Muscle layer of colon (tissue), 2 donors: ENCODE measurements around the gene YJU2.

ENCODE experiments used
- H3K27ac ChIP-seq: one replicate; pipeline ENCODE4 v1.7.0; 2013; ENCODE audit warnings: low read depth, mild to moderate bottlenecking, low read length, moderate library complexity
- H3K27me3 ChIP-seq, 2 donors: one replicate each; pipeline ENCODE4 v1.7.0; 2013; ENCODE audit warnings: low read length in 2 of 2, mild to moderate bottlenecking in 2 of 2; ENCODE audit not compliant: insufficient read depth in 2 of 2, control insufficient read depth in 1 of 2
- H3K36me3 ChIP-seq: one replicate; pipeline ENCODE4 v1.7.0; 2013; ENCODE audit warnings: mild to moderate bottlenecking, low read length; ENCODE audit not compliant: insufficient read depth
- H3K4me1 ChIP-seq: one replicate; pipeline ENCODE4 v1.7.0; 2013; ENCODE audit warnings: mild to moderate bottlenecking, low read length; ENCODE audit not compliant: insufficient read depth
- H3K4me3 ChIP-seq, 2 donors: one replicate each; pipeline ENCODE4 v1.7.0; 2013; ENCODE audit warnings: low read length in 2 of 2, low read depth in 1 of 2, mild to moderate bottlenecking in 1 of 2, moderate library complexity in 1 of 2
- H3K9ac ChIP-seq: one replicate; pipeline ENCODE4 v1.7.0; 2013; ENCODE audit warnings: low read length
- H3K9me3 ChIP-seq: one replicate; pipeline ENCODE4 v1.7.0; 2013; ENCODE audit warnings: mild to moderate bottlenecking, low read length
- donor health status: abdominal sarcoma.
- donor health status: Adenocarcinoma of cecum.

Gene YJU2

DNA sequence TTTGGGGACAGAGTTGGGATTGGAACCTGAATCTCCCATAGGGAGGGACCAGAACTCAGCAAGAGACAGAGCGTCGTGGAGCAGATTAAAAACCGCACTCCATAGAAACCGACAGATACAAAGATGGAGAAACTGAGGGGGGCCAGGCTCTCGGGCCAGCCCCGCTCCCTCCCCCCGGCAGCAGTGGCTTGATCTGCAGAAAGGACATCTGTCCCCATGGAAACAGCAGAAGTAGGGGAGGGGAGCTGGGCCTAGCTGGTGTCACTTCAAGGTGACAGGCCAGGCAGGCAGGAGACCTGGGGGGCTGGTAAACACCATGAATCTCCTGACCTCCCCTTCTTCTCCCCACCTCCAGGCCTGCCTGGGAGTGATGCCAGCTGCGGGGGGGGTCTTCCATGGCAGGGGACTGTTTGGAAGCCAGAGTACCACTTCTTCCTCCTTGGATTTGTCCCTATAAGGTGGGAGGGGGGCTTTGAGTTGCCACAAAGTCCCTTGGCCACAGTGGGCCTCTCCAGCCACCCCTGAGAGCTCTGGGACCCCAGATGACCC, 44.4 kb downstream of the YJU2 start:
- Histone ChIP-seq H3K9ac (no peak overlapping the region), H3K27me3 (peaks cover 0 to 3% of the 10 kb centered on the region in 2 donors)

DNA sequence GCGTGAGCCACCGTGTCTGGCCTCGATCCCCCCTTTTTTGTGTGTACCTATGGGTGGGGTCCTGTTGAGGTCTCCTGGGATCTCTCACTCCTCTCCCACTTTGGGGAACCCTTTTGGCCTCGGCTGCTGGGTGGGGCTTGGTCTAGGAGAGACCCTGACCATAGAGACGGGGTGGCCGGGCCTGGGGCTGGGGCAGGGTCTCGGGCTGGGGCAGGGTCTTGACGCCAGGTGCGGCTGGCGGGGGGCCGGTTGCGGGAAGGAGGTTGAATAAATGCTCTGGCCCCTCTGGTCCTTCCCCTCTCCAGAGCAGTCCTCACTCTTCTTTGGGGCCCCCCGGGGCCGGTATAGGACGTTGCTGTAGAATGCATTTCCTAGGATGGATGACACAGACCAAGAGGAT, 45.6 kb downstream of the YJU2 start:
- no peaks in the 10 kb centered on the region for H3K4me1 ChIP-seq
- H3K27me3 ChIP-seq: peaks cover 0 to 3% of the 10 kb centered on the region in 2 donors
- no peak overlapping the region for H3K4me3 ChIP-seq

More for the DNA sequence above, 44.4 kb downstream of the YJU2 start:
- Histone ChIP-seq H3K4me1 (no peaks in the 10 kb centered on the region), H3K36me3 (no peaks in the 10 kb centered on the region), H3K9me3 (no peaks in the 10 kb centered on the region), H3K27ac (no peak overlapping the region), H3K4me3 (no peak overlapping the region)

DNA sequence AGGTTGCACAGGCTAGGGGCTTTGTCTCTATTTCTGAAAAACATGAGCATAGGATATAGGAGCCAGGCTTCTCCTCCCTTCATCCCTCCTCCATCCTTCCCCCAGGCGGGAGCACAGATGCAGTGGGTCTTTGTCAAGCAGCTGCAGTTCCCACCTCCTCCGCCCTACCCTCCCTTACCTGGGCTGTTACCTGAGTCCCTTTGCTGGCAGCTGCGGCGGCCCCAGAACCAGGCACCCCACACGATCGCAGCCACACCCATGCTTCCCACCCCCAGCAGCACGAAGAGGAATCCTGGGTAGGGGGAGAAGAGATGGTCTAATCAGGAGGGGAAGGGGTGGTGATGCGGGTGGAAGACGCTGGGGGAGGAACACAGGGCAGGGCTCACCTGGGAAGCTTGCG, 47.5 kb downstream of the YJU2 start:
- no peak overlapping the region for H3K27ac ChIP-seq
- no peaks in the 10 kb centered on the region for H3K4me1 ChIP-seq
- no peak overlapping the region for H3K4me3 ChIP-seq
- no peaks in the 10 kb centered on the region for H3K9me3 ChIP-seq
- H3K27me3 ChIP-seq: peaks cover 0 to 3% of the 10 kb centered on the region in 2 donors
- no peak overlapping the region for H3K9ac ChIP-seq
- H3K36me3 ChIP-seq: no peaks in the 10 kb centered on the region

More for the DNA sequence above, 45.6 kb downstream of the YJU2 start:
- Histone ChIP-seq H3K9ac (no peak overlapping the region), H3K36me3 (no peaks in the 10 kb centered on the region), H3K9me3 (no peaks in the 10 kb centered on the region), H3K27ac (no peak overlapping the region)

DNA sequence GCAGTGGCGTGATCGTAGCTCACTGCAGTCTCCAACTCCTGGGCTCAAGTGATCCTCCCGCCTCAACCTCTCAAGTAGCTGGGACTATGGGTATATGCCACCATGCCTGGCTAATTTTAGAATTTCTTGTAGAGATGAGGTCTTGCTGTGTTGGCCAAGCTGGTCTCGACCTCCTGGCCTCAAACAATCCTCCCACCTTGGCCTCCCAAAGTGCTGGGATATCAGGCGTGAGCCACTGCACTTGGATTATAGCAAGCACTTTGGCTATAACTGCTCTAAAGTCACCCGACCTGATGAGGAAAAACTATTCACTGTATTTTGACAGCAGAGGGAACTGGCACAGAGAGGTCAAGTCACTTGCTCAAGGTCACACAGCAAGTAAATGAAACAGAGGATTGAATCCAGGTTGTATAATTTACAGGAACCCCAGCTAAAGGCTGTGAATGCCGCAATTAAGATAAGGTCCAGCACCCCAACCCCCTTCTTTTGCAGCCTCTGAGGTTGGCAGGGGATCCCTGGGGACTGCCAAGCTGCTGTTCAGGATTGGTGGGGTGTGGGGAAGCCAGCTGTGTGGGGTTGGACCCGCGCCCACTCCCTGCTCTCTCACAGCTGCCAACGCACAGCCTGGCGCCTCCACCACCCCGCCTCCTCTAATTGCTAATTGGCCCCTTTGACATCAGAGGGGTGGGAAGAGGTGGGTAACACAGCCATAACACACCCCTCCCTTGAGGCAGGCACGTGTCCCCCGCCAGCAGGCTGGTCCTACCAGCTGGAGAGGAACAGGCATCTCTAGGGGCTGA, 49.3 kb downstream of the YJU2 start:
- Histone ChIP-seq H3K9ac (no peak overlapping the region), H3K27ac (no peak overlapping the region), H3K27me3 (peaks cover 0 to 3% of the 10 kb centered on the region in 2 donors), H3K4me1 (no peaks in the 10 kb centered on the region), H3K9me3 (no peaks in the 10 kb centered on the region), H3K36me3 (no peaks in the 10 kb centered on the region), H3K4me3 (no peak overlapping the region)

DNA sequence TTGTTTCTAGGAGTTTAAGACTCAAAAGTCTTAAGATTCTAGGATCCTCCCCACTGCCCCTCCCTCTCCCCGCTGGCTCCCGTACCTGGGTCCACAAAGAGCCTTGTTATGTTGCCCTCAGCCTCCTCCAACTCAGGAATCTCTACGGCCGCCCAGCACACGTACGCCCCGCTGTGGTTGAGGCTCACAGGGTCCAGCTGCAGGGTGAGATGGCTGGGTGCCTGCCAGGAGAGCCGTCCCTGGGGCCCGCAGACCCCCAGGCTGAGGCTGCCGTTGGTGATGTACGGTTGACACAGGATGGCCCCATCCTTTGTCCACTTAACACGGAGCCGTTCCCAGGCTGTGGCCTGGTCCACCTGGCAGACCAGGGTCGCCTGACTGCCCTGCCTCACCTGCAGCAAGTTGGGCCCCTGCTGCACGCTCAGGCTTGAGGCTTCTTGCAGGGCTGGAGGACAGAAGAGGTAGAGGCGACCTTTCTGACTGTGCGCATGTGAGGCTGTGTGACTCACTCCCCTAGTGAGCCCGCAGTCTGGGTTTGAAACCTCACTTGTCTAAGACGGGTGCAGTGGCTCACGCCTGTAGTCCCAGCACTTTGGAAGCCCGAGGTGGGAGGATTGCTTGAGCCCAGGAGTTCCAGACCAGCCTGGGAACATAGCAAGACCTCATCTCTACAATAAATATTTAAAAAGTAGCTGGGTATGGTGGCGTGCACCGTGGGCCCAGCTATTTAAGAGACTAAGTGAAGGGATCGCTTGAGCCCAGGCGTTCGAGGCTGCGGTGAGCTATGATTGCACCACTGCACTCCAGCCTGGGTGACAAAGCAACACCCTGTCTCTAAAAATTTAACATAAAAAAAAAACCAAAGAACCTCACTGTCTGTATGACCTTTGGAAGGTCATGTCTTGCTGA, 51.3 kb downstream of the YJU2 start:
- peaks cover 0 to 3% of the 10 kb centered on the region in 2 donors for H3K27me3 ChIP-seq
- no peak overlapping the region for H3K27ac ChIP-seq
- no peak overlapping the region for H3K4me3 ChIP-seq
- H3K4me1 ChIP-seq: no peaks in the 10 kb centered on the region
- no peaks in the 10 kb centered on the region for H3K9me3 ChIP-seq
- H3K36me3 ChIP-seq: no peaks in the 10 kb centered on the region
- H3K9ac ChIP-seq: no peak overlapping the region

DNA sequence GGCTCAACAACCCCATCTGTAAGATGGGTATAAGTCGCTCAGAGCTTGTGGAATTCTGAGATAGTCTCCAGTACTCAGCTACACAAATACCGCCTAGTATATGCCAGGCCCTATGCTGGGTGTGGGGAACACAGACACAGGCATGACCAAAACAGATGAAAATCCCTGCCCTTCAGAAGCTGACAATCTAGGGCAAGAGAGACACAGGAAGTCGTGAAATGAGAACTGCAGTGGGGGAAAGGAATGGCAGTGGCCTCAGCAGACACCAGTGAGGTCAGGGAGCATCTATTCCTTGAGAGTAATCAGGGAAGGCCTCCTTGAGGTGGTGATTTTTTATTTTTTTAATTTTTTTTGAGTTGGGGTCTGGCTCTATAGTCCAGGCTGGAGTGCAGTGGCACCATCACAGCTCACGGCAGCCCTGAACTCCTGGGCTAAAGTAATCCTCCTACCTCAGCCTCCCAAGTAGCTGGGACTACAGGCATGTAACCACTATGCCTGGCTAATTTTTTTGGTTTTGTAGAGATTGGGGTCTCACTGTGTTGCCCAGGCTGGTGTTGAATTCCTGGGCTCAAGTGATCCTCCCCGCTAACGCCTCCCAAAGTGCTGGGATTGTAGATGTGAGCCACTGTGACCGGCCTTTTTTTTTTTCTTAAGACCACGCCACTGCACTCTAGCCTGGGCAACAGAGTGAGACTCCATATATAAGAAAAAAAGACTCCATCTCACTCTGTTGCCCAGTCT, 52.1 kb downstream of the YJU2 start:
- H3K9ac ChIP-seq: no peak overlapping the region
- H3K27me3 ChIP-seq: peaks cover 1 to 5% of the 10 kb centered on the region in 2 donors
- no peak overlapping the region for H3K27ac ChIP-seq
- no peaks in the 10 kb centered on the region for H3K9me3 ChIP-seq
- H3K4me3 ChIP-seq: no peak overlapping the region
- no peaks in the 10 kb centered on the region for H3K4me1 ChIP-seq
- no peaks in the 10 kb centered on the region for H3K36me3 ChIP-seq

DNA sequence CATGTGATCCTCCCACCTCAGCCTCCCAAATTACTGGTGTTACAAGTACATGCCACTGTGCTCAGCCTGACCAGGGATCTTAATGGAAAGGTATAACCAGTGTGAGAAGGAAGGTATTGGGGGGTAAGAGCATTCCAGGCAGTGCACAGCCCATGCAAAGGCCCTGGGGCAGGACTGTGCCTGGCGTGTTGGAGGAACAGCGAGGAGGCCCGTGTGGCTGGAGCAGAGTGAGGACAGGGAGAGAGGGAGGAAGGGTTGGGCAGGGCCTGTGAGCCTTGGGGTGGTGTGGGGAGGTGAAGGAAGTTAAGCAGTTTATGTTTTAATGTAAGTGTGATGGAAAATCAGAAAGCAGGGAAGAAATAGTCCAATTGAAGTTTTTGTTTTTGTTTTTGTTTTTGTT, 53.7 kb downstream of the YJU2 start:
- Histone ChIP-seq H3K36me3 (no peaks in the 10 kb centered on the region), H3K4me3 (no peak overlapping the region), H3K9me3 (no peaks in the 10 kb centered on the region), H3K27me3 (peaks cover 4 to 14% of the 10 kb centered on the region in 2 donors), H3K9ac (no peak overlapping the region), H3K27ac (no peak overlapping the region), H3K4me1 (no peaks in the 10 kb centered on the region)

DNA sequence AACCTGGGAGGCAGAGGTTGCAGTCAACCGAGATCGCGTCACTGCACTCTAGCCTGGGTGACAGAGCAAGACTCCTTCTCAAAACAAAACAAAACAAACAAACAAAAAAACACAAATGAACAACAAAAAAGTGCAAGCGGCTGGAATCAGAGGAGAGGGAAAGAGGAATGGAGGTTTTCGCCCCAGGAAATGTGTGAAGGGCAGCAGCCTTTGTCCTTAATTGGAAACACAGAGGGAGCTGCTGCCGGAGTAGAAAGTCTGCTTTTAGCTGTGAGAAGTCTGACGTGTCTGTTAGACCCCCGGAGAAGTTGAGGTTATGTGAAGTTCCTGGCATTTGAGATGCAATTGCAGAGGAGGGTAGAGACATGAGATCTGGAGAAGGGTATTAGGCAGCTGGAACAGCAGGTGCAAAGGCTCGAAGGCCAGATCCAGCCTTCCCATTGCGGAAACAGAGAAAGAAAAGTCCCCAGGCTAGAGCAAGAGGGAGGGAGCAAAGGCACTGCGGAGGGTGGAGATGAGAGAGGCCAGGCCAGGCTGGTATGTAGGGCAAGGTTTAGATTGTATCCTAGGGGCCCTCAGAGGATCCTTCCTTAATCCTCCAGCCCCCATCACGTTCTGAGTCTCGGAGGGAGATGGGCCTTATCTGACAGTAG, 54.8 kb downstream of the YJU2 start:
- H3K9me3 ChIP-seq: no peaks in the 10 kb centered on the region
- no peak overlapping the region for H3K4me3 ChIP-seq
- no peaks in the 10 kb centered on the region for H3K36me3 ChIP-seq
- H3K27me3 ChIP-seq: peaks cover 4 to 15% of the 10 kb centered on the region in 2 donors
- H3K9ac ChIP-seq: no peak overlapping the region
- no peak overlapping the region for H3K27ac ChIP-seq
- H3K4me1 ChIP-seq: no peaks in the 10 kb centered on the region

DNA sequence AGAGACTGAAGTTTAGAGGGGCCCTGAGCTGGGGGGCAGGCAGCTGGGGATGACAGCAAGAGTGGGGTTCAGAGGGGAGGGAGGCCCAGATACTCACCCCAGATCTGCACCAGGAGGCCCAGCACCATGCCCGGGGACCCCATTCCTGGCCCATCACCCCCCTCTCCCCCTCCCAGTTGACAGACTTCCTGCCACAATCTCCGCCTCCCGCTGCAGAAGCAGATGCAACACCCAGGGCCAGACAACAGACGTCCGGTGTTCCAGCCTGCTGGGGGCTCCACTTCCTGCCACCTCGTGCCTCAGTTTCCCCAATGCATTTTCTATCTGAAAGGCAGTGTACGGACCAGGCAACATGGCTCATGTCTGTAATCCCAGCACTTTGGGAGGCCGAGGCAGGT, 55.4 kb downstream of the YJU2 start, which contains the start of gene TMIGD2:
Gene TMIGD2 (minus strand): TSS at position 147 of the 398 bp plus-strand sequence. CDS start 4 bp downstream, at position 143.
- peaks cover 4 to 15% of the 10 kb centered on the region in 2 donors for H3K27me3 ChIP-seq
- H3K27ac ChIP-seq: no peak within 1 kb of the TSS

DNA sequence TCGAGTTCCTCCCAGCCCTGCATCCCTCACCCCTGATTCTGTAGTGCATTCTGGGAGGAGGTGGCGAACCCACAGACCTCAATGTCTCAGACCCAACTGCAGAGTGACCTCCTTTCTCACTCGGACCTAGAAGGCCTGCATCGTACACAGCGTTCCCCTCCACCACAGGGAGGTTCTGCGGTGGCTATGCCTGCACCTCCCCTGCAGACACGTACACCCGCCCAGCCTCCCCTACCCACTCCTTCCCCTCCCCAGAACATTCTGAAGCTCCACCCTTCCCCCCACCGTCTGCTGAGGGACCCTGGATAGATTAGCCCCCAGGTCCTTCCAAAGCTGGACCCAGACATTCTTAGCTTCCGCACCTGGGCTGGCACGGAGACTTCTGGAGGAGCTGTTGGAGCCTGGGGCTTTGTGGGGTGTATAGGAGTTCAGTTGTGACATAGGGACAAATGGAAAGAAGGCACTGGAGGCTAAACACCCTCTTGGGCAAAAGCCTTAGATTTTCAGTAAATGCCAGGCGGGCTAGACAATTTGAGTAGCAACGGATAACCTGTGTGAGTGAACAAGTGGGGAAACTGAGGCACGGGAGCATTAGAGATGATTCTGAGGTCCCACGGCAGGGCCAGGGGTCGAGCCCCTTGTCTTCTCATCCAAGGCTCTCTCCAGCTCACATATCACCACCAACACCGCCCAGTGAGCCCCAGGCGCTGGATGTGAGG, 57.1 kb downstream of the YJU2 start:
- peaks cover 4 to 15% of the 10 kb centered on the region in 2 donors for H3K27me3 ChIP-seq
- peak overlapping the region in 1 of 2 donors; percentile 1 for H3K4me3 ChIP-seq
- no peaks in the 10 kb centered on the region for H3K4me1 ChIP-seq
- H3K9me3 ChIP-seq: no peaks in the 10 kb centered on the region
- no peak overlapping the region for H3K27ac ChIP-seq
- no peaks in the 10 kb centered on the region for H3K36me3 ChIP-seq
- H3K9ac ChIP-seq: no peak overlapping the region

More for the DNA sequence above, 55.4 kb downstream of the YJU2 start, which contains the start of gene TMIGD2:
- H3K9me3 ChIP-seq: no peaks in the 10 kb centered on the region
- H3K4me1 ChIP-seq: no peaks in the 10 kb centered on the region
- H3K36me3 ChIP-seq: no peaks in the 10 kb centered on the region
- H3K9ac ChIP-seq: no peak within 1 kb of the TSS
- no peak within 1 kb of the TSS for H3K4me3 ChIP-seq
